ENCODE data around the gene PSD.

PSD gene

GRCh38 chr10:102463983-102464382 lies 45.4 kb upstream of the PSD start:
- Histone ChIP-seq H3K4me2 (ENCODE audit: low read length) (no peak overlapping the region), H3K27me3 (ENCODE audit: low read depth, low read length) (no peaks in the 10 kb centered on the region), H3K27ac (ENCODE audit: low read length) (no peak overlapping the region), H3K9me3 (ENCODE audit: insufficient read depth, low read length) (no peaks in the 10 kb centered on the region), H2AFZ (ENCODE audit: low read depth, low read length) (no peak overlapping the region), H3K79me2 (ENCODE audit: low read length) (peaks cover 20% of the 10 kb centered on the region), H3K9ac (ENCODE audit: low read length) (no peak overlapping the region), H3K36me3 (replicated peaks; ENCODE audit: low read depth, low read length) (no peaks in the 10 kb centered on the region), H3K4me1 (ENCODE audit: low read length) (peaks cover 15% of the 10 kb centered on the region), H3K4me3 (ENCODE audit: low read length) (no peak overlapping the region), H4K20me1 (ENCODE audit: insufficient read depth, low read length) (no peaks in the 10 kb centered on the region)
- TF ChIP-seq CTCF (IDR thresholded peaks at IDR 0.05; ENCODE audit: low read depth, low read length) (no peak), EZH2phosphoT487 (IDR thresholded peaks at IDR 0.05; ENCODE audit: low read depth) (no peak)

GRCh38 chr10:102462512-102463054 lies 44.0 kb upstream of the PSD start:
- H3K27me3 ChIP-seq (ENCODE audit: low read depth, low read length) = no peaks in the 10 kb centered on the region
- H3K9ac ChIP-seq (ENCODE audit: low read length) = no peak overlapping the region
- H2AFZ ChIP-seq (ENCODE audit: low read depth, low read length) = no peak overlapping the region
- peak overlapping the region; percentile 82 for H3K4me2 ChIP-seq (ENCODE audit: low read length)
- H3K79me2 ChIP-seq (ENCODE audit: low read length) = peaks cover 20% of the 10 kb centered on the region
- TF ChIP-seq EZH2phosphoT487 (IDR thresholded peaks at IDR 0.05; ENCODE audit: low read depth) = no peak
- no peak for TF ChIP-seq CTCF (IDR thresholded peaks at IDR 0.05; ENCODE audit: low read depth, low read length)
- H4K20me1 ChIP-seq (ENCODE audit: insufficient read depth, low read length) = no peaks in the 10 kb centered on the region
- H3K9me3 ChIP-seq (ENCODE audit: insufficient read depth, low read length) = no peaks in the 10 kb centered on the region
- H3K27ac ChIP-seq (ENCODE audit: low read length) = no peak overlapping the region
- H3K4me3 ChIP-seq (ENCODE audit: low read length) = peak overlapping the region; percentile 92
- H3K4me1 ChIP-seq (ENCODE audit: low read length) = peaks cover 15% of the 10 kb centered on the region
- H3K36me3 ChIP-seq (replicated peaks; ENCODE audit: low read depth, low read length) = no peaks in the 10 kb centered on the region

GRCh38 chr10:102461187-102462054 lies 42.8 kb upstream of the PSD start:
- peak overlapping the region; percentile 92 for H2AFZ ChIP-seq (ENCODE audit: low read depth, low read length)
- no peaks in the 10 kb centered on the region for H3K9me3 ChIP-seq (ENCODE audit: insufficient read depth, low read length)
- no peaks in the 10 kb centered on the region for H4K20me1 ChIP-seq (ENCODE audit: insufficient read depth, low read length)
- H3K79me2 ChIP-seq (ENCODE audit: low read length) = peaks cover 20% of the 10 kb centered on the region
- peaks cover 15% of the 10 kb centered on the region for H3K4me1 ChIP-seq (ENCODE audit: low read length)
- H3K27me3 ChIP-seq (ENCODE audit: low read depth, low read length) = no peaks in the 10 kb centered on the region
- H3K4me2 ChIP-seq (ENCODE audit: low read length) = peak overlapping the region; percentile 82
- TF ChIP-seq EZH2phosphoT487 (IDR thresholded peaks at IDR 0.05; ENCODE audit: low read depth) (no peak), CTCF (IDR thresholded peaks at IDR 0.05; ENCODE audit: low read depth, low read length) (no peak)
- H3K27ac ChIP-seq (ENCODE audit: low read length) = peak overlapping the region; percentile 21; the same call in 1 of the 2 replicates
- peak overlapping the region; percentile 81 for H3K9ac ChIP-seq (ENCODE audit: low read length)
- no peaks in the 10 kb centered on the region for H3K36me3 ChIP-seq (replicated peaks; ENCODE audit: low read depth, low read length)
- peak overlapping the region; percentile 92 for H3K4me3 ChIP-seq (ENCODE audit: low read length)

- no peaks in the 10 kb centered on the region for H4K20me1 ChIP-seq (ENCODE audit: insufficient read depth, low read length)
- TF ChIP-seq EZH2phosphoT487 (IDR thresholded peaks at IDR 0.05; ENCODE audit: low read depth) (no peak), CTCF (IDR thresholded peaks at IDR 0.05; ENCODE audit: low read depth, low read length) (no peak)
- no peaks in the 10 kb centered on the region for H3K27me3 ChIP-seq (ENCODE audit: low read depth, low read length)
- H3K4me3 ChIP-seq (ENCODE audit: low read length) = peak overlapping the region; percentile 92
- peaks cover 20% of the 10 kb centered on the region for H3K79me2 ChIP-seq (ENCODE audit: low read length)
- peaks cover 15% of the 10 kb centered on the region for H3K4me1 ChIP-seq (ENCODE audit: low read length)
- peak overlapping the region; percentile 92 for H2AFZ ChIP-seq (ENCODE audit: low read depth, low read length)
- H3K36me3 ChIP-seq (replicated peaks; ENCODE audit: low read depth, low read length) = no peaks in the 10 kb centered on the region
- peak overlapping the region; percentile 82 for H3K4me2 ChIP-seq (ENCODE audit: low read length)
- H3K27ac ChIP-seq (ENCODE audit: low read length) = peak overlapping the region; percentile 21; the same call in 1 of the 2 replicates
- H3K9me3 ChIP-seq (ENCODE audit: insufficient read depth, low read length) = no peaks in the 10 kb centered on the region
- H3K9ac ChIP-seq (ENCODE audit: low read length) = peak overlapping the region; percentile 62
Measured at GRCh38 chr10:102460836-102461186, 42.2 kb upstream of the PSD start.
